IPS-18a (cell line): Measurements from ENCODE around the gene NOMO2.
"Not testable (repeated sequence)": the region's sequence is repeated elsewhere in the genome, so short reads cannot be mapped to it uniquely, and the experiment has no call there.

ENCODE experiments used
- H3K27ac ChIP-seq: one replicate; pipeline ENCODE4 v1.5.1; 2013; ENCODE audit warnings: low read length
- H3K27me3 ChIP-seq: one replicate; pipeline ENCODE4 v1.6.1; 2013; ENCODE audit warnings: mild to moderate bottlenecking, low read length; ENCODE audit not compliant: control insufficient read depth, insufficient read depth
- H3K36me3 ChIP-seq: one replicate; pipeline ENCODE4 v1.6.1; 2013; ENCODE audit warnings: low read depth, low read length; ENCODE audit not compliant: control insufficient read depth
- H3K4me1 ChIP-seq: one replicate; pipeline ENCODE4 v1.6.1; 2013; ENCODE audit warnings: low read depth, low read length; ENCODE audit not compliant: control insufficient read depth
- H3K4me3 ChIP-seq: one replicate; pipeline ENCODE4 v1.5.1; 2013; ENCODE audit warnings: low read length
- H3K9ac ChIP-seq: one replicate; pipeline ENCODE4 v1.6.1; 2013; ENCODE audit warnings: mild to moderate bottlenecking, low read length, moderate library complexity
- H3K9me3 ChIP-seq: one replicate; pipeline ENCODE4 v1.6.1; 2013; ENCODE audit warnings: low read depth, low read length; ENCODE audit not compliant: control insufficient read depth

The NOMO2 gene

DNA sequence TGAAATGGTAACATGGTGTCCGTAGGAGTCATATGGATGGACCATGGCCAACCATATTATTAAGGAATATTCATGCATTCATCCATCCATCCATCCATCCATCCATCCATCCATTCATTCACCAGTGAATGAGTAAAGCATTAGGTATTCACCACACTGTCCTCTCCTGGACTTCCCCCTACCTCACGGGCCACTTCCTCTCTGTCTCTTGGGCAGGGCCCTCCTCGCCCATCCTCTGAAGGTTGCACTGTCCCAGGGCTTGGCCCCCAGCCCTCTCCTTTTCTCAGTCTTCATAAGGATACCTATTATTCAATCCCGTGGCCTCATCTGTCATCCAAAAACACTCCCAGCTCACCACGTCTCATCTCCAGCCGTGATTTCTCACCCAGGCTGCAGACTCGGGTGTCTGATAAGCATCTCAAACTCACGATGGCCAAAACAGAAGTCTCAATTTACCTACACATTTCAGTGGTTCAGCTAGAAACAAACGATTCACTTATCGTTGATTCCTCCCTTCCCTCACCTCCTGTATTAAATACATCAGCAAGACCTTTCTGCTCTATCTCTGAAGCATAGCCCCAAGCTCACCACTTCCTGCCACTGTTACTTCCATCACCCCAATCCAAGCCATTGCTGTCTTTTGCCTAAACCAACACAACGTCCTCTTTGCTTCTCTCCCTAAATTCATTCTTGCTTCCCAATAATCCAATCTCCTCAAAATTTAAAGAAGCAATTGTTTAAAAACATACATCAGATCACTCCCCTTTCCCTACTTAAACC lies 69.6 kb downstream of the NOMO2 start:
- H3K9me3 ChIP-seq, H3K27me3 ChIP-seq, H3K9ac ChIP-seq, H3K4me3 ChIP-seq, H3K36me3 ChIP-seq, H3K4me1 ChIP-seq, H3K27ac ChIP-seq: not testable (repeated sequence)

GRCh38 chr16:18436025-18436424 lies 125.9 kb downstream of the NOMO2 start:
- H3K9me3 ChIP-seq, H3K4me1 ChIP-seq, H3K4me3 ChIP-seq, H3K9ac ChIP-seq, H3K36me3 ChIP-seq, H3K27me3 ChIP-seq, H3K27ac ChIP-seq: not testable (repeated sequence)

DNA sequence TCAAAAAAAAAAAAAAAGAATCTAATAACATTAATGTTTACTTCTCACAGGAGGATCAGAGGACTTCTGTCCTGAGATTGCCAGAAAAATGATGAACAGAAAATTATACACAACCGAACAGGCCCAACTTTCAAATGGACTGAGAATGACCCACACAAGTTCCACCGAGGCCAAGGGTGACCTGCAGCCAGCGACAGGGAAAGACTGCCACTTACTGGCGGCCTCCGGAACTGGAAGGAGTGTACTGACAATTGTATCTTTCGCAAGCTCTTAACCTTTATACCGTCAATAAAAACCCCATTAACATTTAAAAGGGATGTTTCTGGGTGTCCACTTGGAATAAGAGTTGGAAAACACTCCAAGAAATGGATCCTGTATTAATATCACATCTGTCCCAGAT lies 146.1 kb downstream of the NOMO2 start:
- not testable (repeated sequence) for H3K4me3 ChIP-seq, H3K27me3 ChIP-seq, H3K27ac ChIP-seq, H3K9ac ChIP-seq, H3K4me1 ChIP-seq, H3K36me3 ChIP-seq, H3K9me3 ChIP-seq

- H3K4me3 ChIP-seq, H3K27ac ChIP-seq, H3K9ac ChIP-seq, H3K9me3 ChIP-seq, H3K4me1 ChIP-seq, H3K36me3 ChIP-seq, H3K27me3 ChIP-seq: not testable (repeated sequence)
These were observed 152.2 kb downstream of the NOMO2 start for GRCh38 chr16:18409532-18410293.

DNA sequence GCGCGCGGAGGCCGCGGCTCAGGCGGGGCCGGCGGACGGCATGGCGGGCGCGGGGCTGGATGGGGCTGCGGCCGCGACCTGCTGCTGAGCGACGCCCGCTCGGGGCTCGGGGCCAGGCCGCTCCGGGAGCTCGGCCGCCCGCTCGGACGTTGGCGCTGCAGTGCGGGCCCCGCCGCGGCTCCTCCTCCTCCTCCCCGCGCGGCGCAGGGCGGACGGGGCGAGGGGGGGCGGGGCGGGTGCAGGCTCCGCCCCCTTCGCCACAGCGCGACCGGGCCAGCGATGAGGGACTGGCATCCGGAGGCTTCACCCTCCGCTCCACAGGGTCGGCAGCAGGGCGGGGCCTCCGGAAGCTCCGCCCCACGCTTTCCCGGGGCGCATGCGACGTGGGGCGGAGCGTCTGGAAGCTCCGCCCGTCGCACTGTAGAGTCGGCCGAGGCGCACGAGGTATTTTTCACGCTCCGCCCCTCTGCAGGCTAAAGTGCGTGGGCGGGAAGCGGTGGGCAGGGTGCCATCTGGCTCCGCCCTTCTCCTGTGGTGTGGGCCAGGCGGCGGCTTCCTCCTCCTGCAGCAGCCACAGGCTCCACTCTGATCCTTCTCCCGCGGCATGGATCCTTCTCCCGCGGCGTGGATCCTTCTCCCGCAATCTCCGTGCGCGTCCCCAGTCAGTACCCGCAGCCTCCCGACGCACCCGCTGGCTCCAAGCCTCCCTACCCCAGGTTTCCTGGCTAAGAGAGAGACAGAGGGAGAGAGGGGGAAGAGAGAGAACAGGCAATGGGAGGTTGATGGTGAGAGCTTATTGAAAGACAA lies 159.8 kb downstream of the NOMO2 start:
- H3K9ac ChIP-seq, H3K4me1 ChIP-seq, H3K36me3 ChIP-seq, H3K27ac ChIP-seq, H3K4me3 ChIP-seq, H3K9me3 ChIP-seq, H3K27me3 ChIP-seq: not testable (repeated sequence)

GRCh38 chr16:18401159-18401558 lies 160.7 kb downstream of the NOMO2 start:
- not testable (repeated sequence) for H3K9ac ChIP-seq, H3K4me3 ChIP-seq, H3K36me3 ChIP-seq, H3K9me3 ChIP-seq, H3K27me3 ChIP-seq, H3K27ac ChIP-seq, H3K4me1 ChIP-seq

DNA sequence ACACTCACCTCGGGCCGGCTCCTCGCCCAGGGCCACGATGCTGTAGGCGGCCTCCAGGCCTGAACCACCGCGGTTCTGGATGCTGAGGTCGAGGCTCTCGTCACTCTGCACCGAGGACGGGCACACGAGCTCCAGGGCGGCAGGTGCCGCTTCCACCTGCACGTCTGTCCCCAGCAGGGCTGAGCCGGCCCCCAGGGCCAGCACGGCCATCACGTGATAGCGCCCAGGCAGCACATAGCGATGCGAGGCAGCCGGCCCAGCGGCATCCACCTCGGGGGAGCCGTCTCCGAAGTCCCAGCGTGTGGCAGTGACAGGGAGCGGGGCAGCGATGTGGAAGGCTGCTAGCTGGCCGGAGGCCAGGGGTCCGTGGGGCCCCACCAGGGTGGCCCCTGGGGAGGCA lies 167.5 kb downstream of the NOMO2 start:
- H3K9me3 ChIP-seq, H3K4me3 ChIP-seq: not testable (repeated sequence)

DNA sequence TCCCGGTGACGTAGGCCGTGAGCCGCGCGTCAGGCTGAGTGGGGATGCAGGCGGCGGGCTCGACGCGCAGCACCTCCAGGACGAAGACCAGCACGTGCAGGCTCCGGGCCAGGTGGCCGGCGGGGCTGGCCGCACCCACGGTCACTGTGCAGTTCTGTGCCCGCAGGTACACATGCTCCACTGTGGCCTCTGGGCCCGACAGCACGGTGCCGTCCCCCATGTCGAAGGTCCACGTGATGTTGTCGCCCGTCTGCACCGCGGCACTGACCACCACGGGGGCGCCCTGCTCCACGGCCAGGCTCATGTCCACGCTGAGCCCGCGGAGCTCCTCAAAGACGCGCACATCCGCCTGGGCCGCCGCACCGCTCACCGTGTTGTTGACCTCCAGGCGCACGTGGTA lies 174.1 kb downstream of the NOMO2 start:
- not testable (repeated sequence) for H3K4me1 ChIP-seq, H3K36me3 ChIP-seq, H3K27ac ChIP-seq, H3K4me3 ChIP-seq, H3K9ac ChIP-seq, H3K27me3 ChIP-seq, H3K9me3 ChIP-seq

More for the DNA sequence above, 167.5 kb downstream of the NOMO2 start:
- not testable (repeated sequence) for H3K27me3 ChIP-seq, H3K9ac ChIP-seq, H3K27ac ChIP-seq, H3K4me1 ChIP-seq, H3K36me3 ChIP-seq

GRCh38 chr16:18386517-18386916 lies 175.4 kb downstream of the NOMO2 start:
- H3K27ac ChIP-seq, H3K9ac ChIP-seq: not testable (repeated sequence)

GRCh38 chr16:18385285-18385684 lies 176.6 kb downstream of the NOMO2 start:
- not testable (repeated sequence) for H3K9me3 ChIP-seq, H3K4me3 ChIP-seq, H3K9ac ChIP-seq, H3K27ac ChIP-seq, H3K4me1 ChIP-seq, H3K36me3 ChIP-seq, H3K27me3 ChIP-seq

More at GRCh38 chr16:18386517-18386916, 175.4 kb downstream of the NOMO2 start:
- not testable (repeated sequence) for H3K4me3 ChIP-seq, H3K27me3 ChIP-seq, H3K4me1 ChIP-seq, H3K9me3 ChIP-seq, H3K36me3 ChIP-seq

DNA sequence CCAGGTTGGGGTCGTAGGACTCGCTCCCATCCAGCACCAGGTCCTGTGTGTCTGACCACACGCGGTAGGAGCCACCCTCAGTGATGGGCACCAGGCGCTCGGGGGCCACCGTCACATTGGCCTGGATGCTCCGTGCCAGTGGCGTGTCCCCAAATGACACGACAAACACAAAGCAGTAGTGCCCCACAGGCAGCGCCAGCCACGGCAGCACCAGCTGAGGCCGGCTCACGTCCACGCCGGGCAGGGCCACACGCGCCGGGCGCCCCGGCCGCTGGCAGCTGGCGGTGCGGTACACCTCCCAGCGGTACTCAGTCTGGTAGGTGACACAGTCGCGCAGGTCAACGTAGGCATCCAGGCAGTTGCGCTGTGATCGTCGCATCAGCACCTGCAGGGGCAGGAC lies 177.0 kb downstream of the NOMO2 start:
- H3K27ac ChIP-seq, H3K4me3 ChIP-seq, H3K9me3 ChIP-seq, H3K36me3 ChIP-seq, H3K9ac ChIP-seq, H3K27me3 ChIP-seq, H3K4me1 ChIP-seq: not testable (repeated sequence)
